Measurements from ENCODE around the gene SLFN14. TPM values are rescaled to one million over a fixed set of nuclear protein-coding genes. Genes with fewer than 3 reads are reported as not detected.
A peak's percentile ranks its signal among the peaks of the same experiment; 100 is the strongest.
"Not testable (repeated sequence)": the region's sequence is repeated elsewhere in the genome, so short reads cannot be mapped to it uniquely, and the experiment has no call there.

SLFN14 gene
- total and polyA plus RNA-seq, 2 experiments from 2014 or later: 0.12 to 0.21 TPM

- H3K9me3 ChIP-seq (ENCODE audit: low read depth): no peaks in the 10 kb centered on the region
- no peaks in the 10 kb centered on the region for H3K27me3 ChIP-seq
- peaks cover 10% of the 10 kb centered on the region for H3K4me1 ChIP-seq (ENCODE audit: low read depth)
- TF ChIP-seq, protein P1, sequence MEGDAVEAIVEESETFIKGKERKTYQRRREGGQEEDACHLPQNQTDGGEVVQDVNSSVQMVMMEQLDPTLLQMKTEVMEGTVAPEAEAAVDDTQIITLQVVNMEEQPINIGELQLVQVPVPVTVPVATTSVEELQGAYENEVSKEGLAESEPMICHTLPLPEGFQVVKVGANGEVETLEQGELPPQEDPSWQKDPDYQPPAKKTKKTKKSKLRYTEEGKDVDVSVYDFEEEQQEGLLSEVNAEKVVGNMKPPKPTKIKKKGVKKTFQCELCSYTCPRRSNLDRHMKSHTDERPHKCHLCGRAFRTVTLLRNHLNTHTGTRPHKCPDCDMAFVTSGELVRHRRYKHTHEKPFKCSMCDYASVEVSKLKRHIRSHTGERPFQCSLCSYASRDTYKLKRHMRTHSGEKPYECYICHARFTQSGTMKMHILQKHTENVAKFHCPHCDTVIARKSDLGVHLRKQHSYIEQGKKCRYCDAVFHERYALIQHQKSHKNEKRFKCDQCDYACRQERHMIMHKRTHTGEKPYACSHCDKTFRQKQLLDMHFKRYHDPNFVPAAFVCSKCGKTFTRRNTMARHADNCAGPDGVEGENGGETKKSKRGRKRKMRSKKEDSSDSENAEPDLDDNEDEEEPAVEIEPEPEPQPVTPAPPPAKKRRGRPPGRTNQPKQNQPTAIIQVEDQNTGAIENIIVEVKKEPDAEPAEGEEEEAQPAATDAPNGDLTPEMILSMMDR (IDR thresholded peaks at IDR 0.05; ENCODE audit: low read depth, low read length): no peak
- peaks cover 18% of the 10 kb centered on the region for H3K36me3 ChIP-seq
- H3K4me3 ChIP-seq: no peak overlapping the region
- no peak overlapping the region for H3K27ac ChIP-seq
- DNase-seq (ENCODE audit: low read depth in 1 of 2, low spot score in 1 of 2): no peak
These were observed 15.1 kb upstream of the SLFN14 start for GRCh38 chr17:35575759-35576158.

DNA sequence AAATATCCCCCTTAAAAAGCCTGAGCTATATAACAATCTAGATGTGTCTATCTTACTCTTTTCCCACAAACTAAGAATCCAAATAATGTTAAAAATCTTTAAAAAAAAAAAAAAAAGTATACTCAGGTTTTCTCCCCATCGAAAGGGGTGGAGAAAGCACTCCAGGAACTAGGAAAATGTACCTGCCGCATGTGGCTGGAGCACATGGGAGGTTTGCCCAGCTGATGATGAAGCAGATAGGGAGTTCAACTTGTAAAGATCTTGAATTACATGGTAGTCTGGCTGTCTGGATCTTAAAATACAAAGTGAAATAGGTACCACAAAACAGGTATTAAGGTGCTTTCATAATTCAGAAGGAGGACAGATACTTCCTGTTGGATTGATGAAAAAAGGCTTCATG is 8.8 kb upstream of the SLFN14 start:
- Histone ChIP-seq H3K4me3 (no peak overlapping the region), H3K27ac (no peak overlapping the region), H3K9me3 (ENCODE audit: low read depth) (no peaks in the 10 kb centered on the region), H3K36me3 (peaks cover 8% of the 10 kb centered on the region), H3K4me1 (ENCODE audit: low read depth) (peaks cover 9% of the 10 kb centered on the region), H3K27me3 (peaks cover 20% of the 10 kb centered on the region)
- TF ChIP-seq, protein P1 (IDR thresholded peaks at IDR 0.05; ENCODE audit: low read depth, low read length): no peak
- no peak for DNase-seq (ENCODE audit: low read depth in 1 of 2, low spot score in 1 of 2)

DNA sequence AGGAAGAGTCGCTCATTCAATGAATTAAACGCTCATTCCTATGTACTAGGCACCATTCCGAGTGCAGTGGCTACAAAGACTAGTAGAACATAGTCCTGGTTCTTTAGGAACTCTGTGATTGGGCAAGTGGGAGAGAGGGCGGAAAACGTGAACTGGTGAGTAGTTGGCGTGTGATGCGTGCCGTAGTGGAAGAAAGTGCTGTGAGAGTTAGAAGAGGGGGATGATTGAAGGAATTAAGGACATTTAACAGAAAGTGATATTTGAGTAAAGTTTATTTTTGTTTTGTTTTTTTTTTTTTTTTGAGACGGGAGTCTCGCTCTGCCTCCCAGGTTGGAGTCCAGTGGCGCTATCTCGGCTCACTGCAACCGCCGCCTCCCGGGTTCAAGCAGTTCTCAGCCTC is 7.9 kb upstream of the SLFN14 start:
- TF ChIP-seq, protein P1 (IDR thresholded peaks at IDR 0.05; ENCODE audit: low read depth, low read length): no peak
- no peaks in the 10 kb centered on the region for H3K36me3 ChIP-seq

GRCh38 chr17:35566968-35567367 is 6.3 kb upstream of the SLFN14 start:
- peaks cover 32% of the 10 kb centered on the region for H3K27me3 ChIP-seq
- peak overlapping the region; percentile 65 for H3K4me3 ChIP-seq
- DNase-seq (ENCODE audit: low read depth in 1 of 2, low spot score in 1 of 2): no peak
- no peaks in the 10 kb centered on the region for H3K9me3 ChIP-seq (ENCODE audit: low read depth)
- H3K36me3 ChIP-seq: no peaks in the 10 kb centered on the region
- H3K27ac ChIP-seq: no peak overlapping the region
- peaks cover 9% of the 10 kb centered on the region for H3K4me1 ChIP-seq (ENCODE audit: low read depth)
- TF ChIP-seq, protein P1 (IDR thresholded peaks at IDR 0.05; ENCODE audit: low read depth, low read length): no peak

More for the DNA sequence above, 7.9 kb upstream of the SLFN14 start:
- peak overlapping the region; percentile 88 for H3K27ac ChIP-seq
- no peaks in the 10 kb centered on the region for H3K9me3 ChIP-seq (ENCODE audit: low read depth)
- peaks cover 29% of the 10 kb centered on the region for H3K27me3 ChIP-seq
- peaks cover 9% of the 10 kb centered on the region for H3K4me1 ChIP-seq (ENCODE audit: low read depth)
- DNase-seq (ENCODE audit: low read depth in 1 of 2, low spot score in 1 of 2): peak in 1 of 2 donors; percentile 56
- H3K4me3 ChIP-seq: peak overlapping the region; percentile 65

- peaks cover 32% of the 10 kb centered on the region for H3K27me3 ChIP-seq
These were observed 2.6 kb upstream of the SLFN14 start for GRCh38 chr17:35563181-35563580.

DNA sequence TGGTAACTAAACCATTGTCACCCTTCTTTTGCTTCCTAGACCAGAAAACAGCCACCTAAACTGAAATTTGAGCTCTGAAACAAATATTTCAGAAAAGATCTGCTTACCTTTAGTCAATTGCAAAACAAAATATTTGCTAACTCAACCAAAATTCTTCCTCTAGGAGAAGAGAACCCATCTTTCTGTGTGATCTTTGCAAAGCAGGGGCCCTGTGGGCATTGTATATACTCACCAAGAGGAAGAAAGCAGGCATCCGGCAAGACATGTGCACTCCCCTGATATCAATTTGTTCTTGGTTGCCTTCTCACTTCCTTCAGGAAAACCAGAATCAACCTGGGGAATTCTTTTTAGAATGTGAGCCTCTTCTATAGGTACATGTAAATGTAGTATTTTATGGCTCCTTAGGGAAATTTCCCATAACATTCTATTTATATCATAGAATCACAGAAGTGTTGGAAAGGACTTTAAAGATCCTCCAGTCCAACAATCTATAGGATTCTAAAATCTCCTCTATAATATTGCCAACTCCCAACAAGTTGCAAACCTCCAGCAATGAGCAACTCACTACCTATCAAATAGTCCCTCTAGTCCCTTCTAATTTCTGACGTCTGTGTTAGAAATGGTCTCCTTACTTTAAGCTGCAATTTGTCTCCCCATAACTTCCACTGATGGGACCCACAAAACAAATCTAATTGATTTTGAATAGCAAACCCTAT is 966 bp downstream of the SLFN14 start:
- Histone ChIP-seq H3K27me3 (peaks cover 29% of the 10 kb centered on the region), H3K36me3 (no peaks in the 10 kb centered on the region), H3K27ac (no peak overlapping the region), H3K9me3 (ENCODE audit: low read depth) (no peaks in the 10 kb centered on the region), H3K4me3 (no peak overlapping the region), H3K4me1 (ENCODE audit: low read depth) (peaks cover 6% of the 10 kb centered on the region)
- TF ChIP-seq, protein P1 (IDR thresholded peaks at IDR 0.05; ENCODE audit: low read depth, low read length): no peak
- no peak for DNase-seq (ENCODE audit: low read depth in 1 of 2, low spot score in 1 of 2)

More at GRCh38 chr17:35563181-35563580, 2.6 kb upstream of the SLFN14 start:
- not testable (repeated sequence) for H3K4me1 ChIP-seq (ENCODE audit: low read depth); H3K27ac ChIP-seq; DNase-seq (ENCODE audit: low read depth in 1 of 2, low spot score in 1 of 2); H3K4me3 ChIP-seq; H3K9me3 ChIP-seq (ENCODE audit: low read depth); H3K36me3 ChIP-seq
